Neural cell (in vitro differentiated cells): ENCODE results near the gene EXD3. TPM values are rescaled to one million over a fixed set of nuclear protein-coding genes. Genes with fewer than 3 reads are reported as not detected.

Experiments
- H2AFZ ChIP-seq: fragments of 200-600, 300-800 bp; sonication (generic), shearing (Covaris generic); 2 replicates; pipeline ENCODE4 v1.6.0; 2014; ENCODE audit warnings: low read depth, mild to moderate bottlenecking, antibody characterized with exemption, low read length, moderate library complexity
- H3F3A ChIP-seq: fragments of 200-600 bp; shearing (Covaris generic); 2 replicates; pipeline ENCODE4 v1.6.1; 2016; ENCODE audit warnings: mild to moderate bottlenecking, moderate library complexity, mixed read lengths, antibody characterized with exemption, low read length; ENCODE audit not compliant: insufficient read depth, poor library complexity, severe bottlenecking
- H3K27ac ChIP-seq: fragments of 200-600, 300-800 bp; sonication (generic), shearing (Covaris generic); 2 replicates; pipeline ENCODE4 v1.5.1; 2014; ENCODE audit warnings: mild to moderate bottlenecking, low read length, moderate library complexity
- H3K27me3 ChIP-seq: fragments of 300-800, 200-600 bp; sonication (generic), shearing (Covaris generic); 2 replicates; pipeline ENCODE4 v1.6.0; 2014; ENCODE audit warnings: mild to moderate bottlenecking, low read depth, low read length, moderate library complexity; ENCODE audit not compliant: insufficient read depth
- H3K36me3 ChIP-seq: fragments of 300-800, 200-600 bp; sonication (generic), shearing (Covaris generic); 2 replicates; pipeline ENCODE4 v1.5.1; 2014; ENCODE audit warnings: mild to moderate bottlenecking, antibody characterized with exemption, low read length, moderate library complexity; ENCODE audit not compliant: insufficient read depth
- H3K4me2 ChIP-seq: fragments of 300-800, 200-600 bp; sonication (generic), shearing (Covaris generic); 2 replicates; pipeline ENCODE4 v1.6.0; 2014; ENCODE audit warnings: mild to moderate bottlenecking, low read length
- H3K4me3 ChIP-seq: fragments of 300-800, 200-600 bp; sonication (generic), shearing (Covaris generic); 2 replicates; pipeline ENCODE4 v1.5.1; 2014; ENCODE audit warnings: mild to moderate bottlenecking, low read length, moderate library complexity
- H3K79me2 ChIP-seq: fragments of 200-600 bp; shearing (Covaris generic); replicated peaks from 2 replicates; pipeline ENCODE4 v1.6.0; 2014; ENCODE audit warnings: mild to moderate bottlenecking, low read length, moderate library complexity; ENCODE audit not compliant: insufficient read depth
- H3K9ac ChIP-seq: fragments of 300-800, 200-600 bp; sonication (generic), shearing (Covaris generic); 2 replicates; pipeline ENCODE4 v1.6.1; 2016; ENCODE audit warnings: mild to moderate bottlenecking, low read length, mixed read lengths
- H3K9me2 ChIP-seq: fragments of 200-600 bp; shearing (Covaris generic); 2 replicates; pipeline ENCODE4 v1.6.1; 2016; ENCODE audit warnings: mild to moderate bottlenecking, low read length, mixed read lengths; ENCODE audit not compliant: insufficient read depth
- H3K9me3 ChIP-seq: fragments of 200-600, 300-800 bp; sonication (generic), shearing (Covaris generic); 2 replicates; pipeline ENCODE4 v1.6.1; 2016; ENCODE audit warnings: mild to moderate bottlenecking, mixed run types, low read length, moderate library complexity, mixed read lengths
- H4K20me1 ChIP-seq: fragments of 200-600 bp; shearing (Covaris generic); 2 replicates; pipeline ENCODE4 v1.6.1; 2016; ENCODE audit warnings: mild to moderate bottlenecking, mixed run types; ENCODE audit not compliant: insufficient read depth
- EP300 ChIP-seq: fragments of 450-650 bp; conservative IDR thresholded peaks from 2 replicates; pipeline ENCODE4 v1.6.1; 2014; ENCODE audit warnings: antibody characterized with exemption, mild to moderate bottlenecking, moderate library complexity; ENCODE audit not compliant: poor library complexity, severe bottlenecking
- EZH2 ChIP-seq: fragments of 200-600, 300-800 bp; shearing (Covaris generic), sonication (generic); IDR thresholded peaks from 2 replicates; pipeline ENCODE4 v1.6.1; 2014; ENCODE audit warnings: antibody characterized with exemption, low read length, borderline replicate concordance, mild to moderate bottlenecking; ENCODE audit not compliant: insufficient read depth, poor library complexity, severe bottlenecking
- MXI1 ChIP-seq: fragments of 450-650 bp; conservative IDR thresholded peaks from 2 replicates; pipeline ENCODE4 v1.6.1; 2014; ENCODE audit warnings: antibody characterized with exemption, mild to moderate bottlenecking; ENCODE audit not compliant: poor library complexity, severe bottlenecking
- POLR2AphosphoS5 ChIP-seq: IDR thresholded peaks from 2 replicates; pipeline ENCODE4 v1.6.1; 2012
- RAD21 ChIP-seq: fragments of 450-650 bp; conservative IDR thresholded peaks from 2 replicates; pipeline ENCODE4 v1.6.1; 2014; ENCODE audit warnings: antibody characterized with exemption, mild to moderate bottlenecking, moderate library complexity
- SMC3 ChIP-seq: fragments of 450-650 bp; conservative IDR thresholded peaks from 2 replicates; pipeline ENCODE4 v1.6.1; 2014; ENCODE audit warnings: antibody characterized with exemption, mild to moderate bottlenecking, moderate library complexity; ENCODE audit not compliant: poor library complexity
- TAF1 ChIP-seq: IDR thresholded peaks from 2 replicates; pipeline ENCODE4 v1.6.1; 2012; ENCODE audit warnings: low read depth
- polyA plus RNA-seq: library from polyadenylated mRNA; depleted of rRNA; stranded (reverse); fragments of >200 nt; gene quantifications from 2 replicates; pipeline ENCODE4 v1.2.3, GENCODE V29; 2014
- TF ChIP-seq, protein P1 (sequence below): fragments of 450-650 bp; IDR thresholded peaks from 2 replicates; pipeline ENCODE4 v1.5.1; 2014; ENCODE audit warnings: antibody characterized with exemption, mild to moderate bottlenecking, moderate library complexity; ENCODE audit not compliant: poor library complexity, severe bottlenecking
- TF ChIP-seq, protein P2 (sequence below): IDR thresholded peaks from 2 replicates; pipeline ENCODE4 v1.6.1; 2012; ENCODE audit warnings: borderline replicate concordance

Gene EXD3
- polyA plus RNA-seq, 1 donor from 2014 or later: 32.9 TPM

- no peaks in the 10 kb centered on the region for H3K9me2 ChIP-seq
- no peaks in the 10 kb centered on the region for H3K27me3 ChIP-seq
- H3K4me3 ChIP-seq: no peak overlapping the region
- no peaks in the 10 kb centered on the region for H3K79me2 ChIP-seq
- H3K4me2 ChIP-seq: no peak overlapping the region
- H3K9me3 ChIP-seq: no peaks in the 10 kb centered on the region
- no peak overlapping the region for H2AFZ ChIP-seq
- H3K27ac ChIP-seq: no peak overlapping the region
- H4K20me1 ChIP-seq: no peaks in the 10 kb centered on the region
- no peaks in the 10 kb centered on the region for H3F3A ChIP-seq
- no peaks in the 10 kb centered on the region for H3K36me3 ChIP-seq
- no peak overlapping the region for H3K9ac ChIP-seq
- TF ChIP-seq EZH2 (no peak), SMC3 (no peak), TAF1 (no peak), MXI1 (no peak), POLR2AphosphoS5 (no peak), EP300 (no peak), RAD21 (no peak)
- TF ChIP-seq, protein P1, sequence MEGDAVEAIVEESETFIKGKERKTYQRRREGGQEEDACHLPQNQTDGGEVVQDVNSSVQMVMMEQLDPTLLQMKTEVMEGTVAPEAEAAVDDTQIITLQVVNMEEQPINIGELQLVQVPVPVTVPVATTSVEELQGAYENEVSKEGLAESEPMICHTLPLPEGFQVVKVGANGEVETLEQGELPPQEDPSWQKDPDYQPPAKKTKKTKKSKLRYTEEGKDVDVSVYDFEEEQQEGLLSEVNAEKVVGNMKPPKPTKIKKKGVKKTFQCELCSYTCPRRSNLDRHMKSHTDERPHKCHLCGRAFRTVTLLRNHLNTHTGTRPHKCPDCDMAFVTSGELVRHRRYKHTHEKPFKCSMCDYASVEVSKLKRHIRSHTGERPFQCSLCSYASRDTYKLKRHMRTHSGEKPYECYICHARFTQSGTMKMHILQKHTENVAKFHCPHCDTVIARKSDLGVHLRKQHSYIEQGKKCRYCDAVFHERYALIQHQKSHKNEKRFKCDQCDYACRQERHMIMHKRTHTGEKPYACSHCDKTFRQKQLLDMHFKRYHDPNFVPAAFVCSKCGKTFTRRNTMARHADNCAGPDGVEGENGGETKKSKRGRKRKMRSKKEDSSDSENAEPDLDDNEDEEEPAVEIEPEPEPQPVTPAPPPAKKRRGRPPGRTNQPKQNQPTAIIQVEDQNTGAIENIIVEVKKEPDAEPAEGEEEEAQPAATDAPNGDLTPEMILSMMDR: no peak
- TF ChIP-seq, protein P2, sequence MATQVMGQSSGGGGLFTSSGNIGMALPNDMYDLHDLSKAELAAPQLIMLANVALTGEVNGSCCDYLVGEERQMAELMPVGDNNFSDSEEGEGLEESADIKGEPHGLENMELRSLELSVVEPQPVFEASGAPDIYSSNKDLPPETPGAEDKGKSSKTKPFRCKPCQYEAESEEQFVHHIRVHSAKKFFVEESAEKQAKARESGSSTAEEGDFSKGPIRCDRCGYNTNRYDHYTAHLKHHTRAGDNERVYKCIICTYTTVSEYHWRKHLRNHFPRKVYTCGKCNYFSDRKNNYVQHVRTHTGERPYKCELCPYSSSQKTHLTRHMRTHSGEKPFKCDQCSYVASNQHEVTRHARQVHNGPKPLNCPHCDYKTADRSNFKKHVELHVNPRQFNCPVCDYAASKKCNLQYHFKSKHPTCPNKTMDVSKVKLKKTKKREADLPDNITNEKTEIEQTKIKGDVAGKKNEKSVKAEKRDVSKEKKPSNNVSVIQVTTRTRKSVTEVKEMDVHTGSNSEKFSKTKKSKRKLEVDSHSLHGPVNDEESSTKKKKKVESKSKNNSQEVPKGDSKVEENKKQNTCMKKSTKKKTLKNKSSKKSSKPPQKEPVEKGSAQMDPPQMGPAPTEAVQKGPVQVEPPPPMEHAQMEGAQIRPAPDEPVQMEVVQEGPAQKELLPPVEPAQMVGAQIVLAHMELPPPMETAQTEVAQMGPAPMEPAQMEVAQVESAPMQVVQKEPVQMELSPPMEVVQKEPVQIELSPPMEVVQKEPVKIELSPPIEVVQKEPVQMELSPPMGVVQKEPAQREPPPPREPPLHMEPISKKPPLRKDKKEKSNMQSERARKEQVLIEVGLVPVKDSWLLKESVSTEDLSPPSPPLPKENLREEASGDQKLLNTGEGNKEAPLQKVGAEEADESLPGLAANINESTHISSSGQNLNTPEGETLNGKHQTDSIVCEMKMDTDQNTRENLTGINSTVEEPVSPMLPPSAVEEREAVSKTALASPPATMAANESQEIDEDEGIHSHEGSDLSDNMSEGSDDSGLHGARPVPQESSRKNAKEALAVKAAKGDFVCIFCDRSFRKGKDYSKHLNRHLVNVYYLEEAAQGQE: no peak
Observed at GRCh38 chr9:137310189-137311052, 112.5 kb downstream of the EXD3 start.

DNA sequence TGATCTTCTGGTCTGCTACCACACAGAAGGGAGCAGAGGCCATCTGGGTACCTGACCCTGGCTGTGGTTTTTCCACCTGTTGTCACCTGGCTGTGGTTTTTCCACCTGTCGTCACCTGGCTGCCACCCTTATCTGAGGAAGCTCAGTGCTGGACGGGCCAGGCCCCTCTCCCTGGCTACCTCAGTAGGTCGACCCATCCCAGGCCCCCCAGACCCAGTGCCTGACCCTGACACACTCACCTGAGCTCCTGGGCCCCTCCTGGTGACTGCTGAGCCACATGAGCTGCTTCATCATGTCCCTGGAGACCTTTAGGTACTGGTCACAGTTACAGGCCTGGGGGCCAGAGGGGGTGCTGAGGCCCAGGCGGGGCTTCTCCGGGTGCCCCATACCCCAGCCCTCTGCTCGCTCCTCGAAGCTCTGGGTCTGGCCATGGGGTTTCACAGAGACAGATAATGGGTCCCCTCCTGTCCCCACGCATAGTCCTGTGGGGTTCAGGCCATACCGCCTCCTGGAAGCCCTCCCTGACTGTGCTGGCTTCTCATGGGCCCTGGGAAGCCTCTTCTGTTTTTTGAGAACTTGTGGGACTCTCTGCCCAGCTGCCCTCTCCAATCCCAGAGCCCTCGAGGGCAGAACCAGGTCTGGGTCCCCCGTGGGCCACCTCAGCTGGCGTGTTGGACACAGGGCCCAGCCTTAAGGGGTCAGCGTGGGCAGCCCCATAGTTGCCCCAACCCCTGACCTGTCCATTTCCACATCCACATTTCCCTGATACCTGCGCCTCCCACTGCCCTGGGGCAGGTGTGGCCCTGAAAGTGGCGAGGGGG, 113.4 kb downstream of the EXD3 start:
- H3F3A ChIP-seq: no peaks in the 10 kb centered on the region
- no peak overlapping the region for H3K4me3 ChIP-seq
- H3K9ac ChIP-seq: no peak overlapping the region
- H3K27me3 ChIP-seq: no peaks in the 10 kb centered on the region
- no peak overlapping the region for H3K4me2 ChIP-seq
- no peak overlapping the region for H3K27ac ChIP-seq
- no peaks in the 10 kb centered on the region for H3K79me2 ChIP-seq
- no peak overlapping the region for H2AFZ ChIP-seq
- H3K36me3 ChIP-seq: no peaks in the 10 kb centered on the region
- no peaks in the 10 kb centered on the region for H3K9me2 ChIP-seq
- TF ChIP-seq EP300 (no peak), SMC3 (no peak), TAF1 (no peak), RAD21 (no peak), POLR2AphosphoS5 (no peak), EZH2 (no peak), MXI1 (no peak)
- TF ChIP-seq, protein P1: no peak
- TF ChIP-seq, protein P2: no peak
- no peaks in the 10 kb centered on the region for H3K9me3 ChIP-seq
- H4K20me1 ChIP-seq: no peaks in the 10 kb centered on the region
